CD4-positive, alpha-beta T cell treated with Interleukin-21 for 1 hour (primary cell): ENCODE results near the gene SELENOO.
A peak's percentile ranks its signal among the peaks of the same experiment; 100 is the strongest.

Experiments used
- DNase-seq: peaks from one replicate; pipeline ENCODE4 v3.0.0-alpha.2; 2020

The SELENOO gene

DNA sequence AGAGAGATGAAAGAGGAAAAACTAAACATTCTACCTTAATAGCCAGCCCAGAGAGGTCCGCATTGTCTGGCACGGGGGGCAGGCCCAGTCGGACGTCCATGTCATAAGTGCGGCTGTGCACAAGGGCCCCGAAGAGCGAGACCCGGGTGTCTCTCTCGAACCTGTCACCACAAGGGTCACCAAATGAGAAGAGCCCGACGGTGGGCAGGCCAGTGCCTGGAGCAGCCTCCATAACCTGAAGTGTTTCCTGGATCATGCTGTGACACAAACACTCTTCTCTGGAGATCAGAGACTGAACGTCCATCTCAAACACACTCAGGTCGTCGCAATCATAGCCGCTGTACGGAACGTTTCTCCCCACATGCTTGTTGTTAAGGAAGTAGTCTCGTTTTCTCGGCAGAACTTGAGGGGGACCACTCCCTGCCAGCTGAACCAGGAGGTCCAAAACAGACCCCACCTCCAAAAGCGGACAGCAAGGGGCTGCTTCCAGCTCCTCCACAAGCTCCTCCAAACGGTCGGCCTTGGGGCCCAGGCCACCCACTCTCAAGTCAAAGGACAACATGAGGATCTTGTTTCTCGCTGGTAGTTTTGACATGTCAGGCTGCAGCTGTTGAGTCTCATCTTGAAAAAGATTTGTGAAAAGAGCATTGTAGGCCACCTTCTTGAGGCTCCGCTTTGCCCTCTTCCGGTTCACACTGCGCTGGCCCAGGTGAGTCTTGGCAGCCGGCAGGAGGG is 43.0 kb downstream of the SELENOO start:
- DNase-seq = no peak

DNA sequence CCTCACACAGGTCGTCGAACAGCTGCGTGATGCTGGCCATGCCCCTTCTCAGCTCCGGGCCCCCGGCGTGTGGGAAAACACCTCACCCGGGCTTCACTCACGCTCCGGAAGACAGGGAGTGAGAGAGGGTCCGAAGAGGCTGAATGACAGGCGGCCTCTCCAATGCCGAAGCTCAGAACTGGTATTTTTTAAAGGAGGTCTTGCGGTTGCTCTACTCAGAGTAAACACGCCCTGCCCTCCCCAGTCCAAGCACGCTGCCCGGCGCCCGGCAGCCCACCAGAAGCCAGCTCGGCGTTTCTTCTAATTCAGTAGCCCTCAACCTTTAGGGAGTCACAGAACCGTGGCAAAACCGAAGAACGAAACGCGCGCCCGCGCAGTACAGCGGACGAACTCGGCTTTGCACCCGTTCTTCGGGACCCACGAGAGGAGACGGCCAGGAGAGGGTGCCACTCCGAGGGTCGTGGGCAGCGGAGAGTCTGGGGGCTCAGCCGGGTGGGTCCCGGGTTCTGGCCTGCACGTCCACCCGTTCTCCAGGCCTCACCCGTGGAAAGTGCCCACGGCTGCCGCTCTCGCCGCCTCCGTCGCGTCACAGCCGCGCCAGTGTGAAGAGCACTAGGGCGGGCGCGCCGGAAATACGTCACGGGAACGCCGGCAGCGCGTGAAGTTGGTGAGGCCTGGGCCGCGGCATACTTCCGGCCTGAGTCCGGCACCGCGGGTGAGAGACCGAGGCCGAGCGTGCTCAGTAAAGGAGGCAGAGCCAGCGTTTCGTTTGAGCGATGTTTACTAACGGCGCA is 43.8 kb downstream of the SELENOO start, which contains the start of gene TUBGCP6:
TUBGCP6 (minus strand) TSS at position 604 of the 794 bp plus-strand sequence; CDS start at position 40, 564 bp downstream.
- peak; percentile 91 for DNase-seq

DNA sequence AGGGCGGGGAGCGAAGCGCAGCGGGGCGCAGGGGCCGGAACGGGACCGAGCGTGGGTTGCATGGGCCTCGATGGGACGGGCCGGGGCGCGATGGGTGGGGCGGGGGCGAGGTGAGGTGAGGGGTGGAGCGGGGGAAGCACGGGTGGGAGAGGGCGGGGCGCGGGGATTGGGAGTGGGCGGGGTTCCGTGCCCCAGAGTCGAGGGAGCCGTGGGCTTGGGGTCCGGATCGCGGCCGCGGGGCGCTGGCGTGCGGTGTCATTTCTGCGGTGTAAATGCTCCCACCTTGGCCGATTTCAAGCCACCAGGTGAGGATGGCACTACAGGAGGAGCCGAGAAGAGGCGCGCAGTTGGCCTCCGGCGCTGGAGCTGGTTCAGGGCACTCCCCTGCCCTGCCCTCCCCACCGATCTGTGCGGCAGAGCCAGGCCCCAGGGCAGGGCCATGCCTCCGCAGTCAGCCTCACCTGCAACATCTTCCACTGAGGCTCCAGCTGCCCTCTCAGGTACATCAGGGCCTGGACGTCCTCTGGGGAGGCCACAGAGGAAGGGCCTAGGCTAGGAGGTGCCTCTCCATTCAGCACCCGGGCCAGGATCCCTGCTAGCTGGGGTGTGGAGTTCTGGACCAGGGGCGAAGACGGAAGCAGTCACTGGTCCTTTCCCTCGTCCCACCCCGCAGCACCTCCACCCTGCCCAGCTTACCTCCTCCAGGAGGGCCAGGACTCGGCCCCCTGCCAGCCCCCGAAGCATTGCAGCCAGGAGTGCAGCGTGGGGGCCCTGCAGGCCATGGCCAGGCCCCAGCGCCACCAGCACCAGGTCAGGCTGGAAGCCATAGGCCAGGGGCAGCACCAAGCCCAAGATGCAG is 44.6 kb downstream of the SELENOO start:
- no peak for DNase-seq

DNA sequence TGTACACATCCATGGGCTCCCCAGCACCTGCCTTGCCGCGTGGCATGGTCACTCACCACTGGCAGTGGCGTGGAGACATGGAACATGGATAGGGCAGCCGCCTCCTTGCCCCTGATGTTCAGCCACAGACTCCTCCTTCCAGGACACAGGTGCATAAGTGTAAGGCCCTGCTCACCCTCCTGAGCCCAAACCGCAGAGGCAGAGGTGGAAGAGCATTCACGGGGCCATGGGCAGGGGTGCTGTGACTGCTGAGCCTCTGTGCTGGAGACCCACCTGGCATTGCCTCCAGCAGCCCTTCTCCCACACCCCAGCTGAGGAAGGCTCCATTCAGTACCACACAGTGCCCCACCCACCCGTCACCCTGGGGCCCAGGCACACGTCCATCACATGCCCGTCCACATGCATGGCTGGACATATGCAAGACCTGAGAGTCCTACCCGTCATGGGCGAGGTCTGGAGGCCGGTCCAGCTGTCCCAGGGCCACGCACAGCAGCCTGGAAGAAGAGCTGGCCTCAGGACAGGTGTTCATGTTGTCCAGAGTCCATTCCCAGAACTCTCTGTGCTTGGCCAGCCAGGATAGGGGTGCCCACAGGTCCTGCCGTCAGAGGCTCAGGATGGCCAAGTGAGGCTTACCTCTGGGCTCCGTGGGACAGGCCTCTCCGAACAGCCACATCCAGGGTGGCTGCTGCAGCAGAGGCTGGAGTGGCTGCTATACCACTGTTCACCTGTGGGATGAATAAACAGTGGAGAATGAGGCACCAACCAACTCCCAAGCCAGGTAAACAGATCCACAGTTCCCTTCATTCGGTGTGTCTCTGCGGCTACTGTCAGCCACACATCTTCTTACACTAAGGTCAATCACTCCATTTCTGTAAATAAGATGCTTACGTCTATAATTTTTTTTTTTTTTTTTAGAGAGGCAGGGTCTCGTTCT is 45.7 kb downstream of the SELENOO start:
- no peak for DNase-seq

DNA sequence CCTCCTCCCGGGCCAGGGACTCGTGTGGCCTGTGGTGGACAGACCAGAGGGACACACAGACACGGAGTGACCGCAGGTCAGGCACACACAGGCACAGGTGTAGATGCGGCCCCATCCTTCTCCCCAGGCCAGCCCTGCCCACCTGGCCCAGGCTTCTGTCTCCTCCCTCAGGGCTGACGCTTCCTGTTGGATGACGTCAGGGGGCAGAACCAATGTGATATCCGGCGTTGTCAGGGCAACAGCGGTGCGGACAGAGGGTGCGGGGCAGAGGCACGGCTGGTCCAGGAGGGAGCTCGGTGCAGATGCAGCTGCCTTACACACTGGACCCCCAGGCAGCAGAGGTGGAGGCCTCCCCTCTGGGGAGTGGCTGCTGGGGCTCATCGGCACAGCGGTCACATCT is 46.9 kb downstream of the SELENOO start:
- DNase-seq = peak; percentile 83

DNA sequence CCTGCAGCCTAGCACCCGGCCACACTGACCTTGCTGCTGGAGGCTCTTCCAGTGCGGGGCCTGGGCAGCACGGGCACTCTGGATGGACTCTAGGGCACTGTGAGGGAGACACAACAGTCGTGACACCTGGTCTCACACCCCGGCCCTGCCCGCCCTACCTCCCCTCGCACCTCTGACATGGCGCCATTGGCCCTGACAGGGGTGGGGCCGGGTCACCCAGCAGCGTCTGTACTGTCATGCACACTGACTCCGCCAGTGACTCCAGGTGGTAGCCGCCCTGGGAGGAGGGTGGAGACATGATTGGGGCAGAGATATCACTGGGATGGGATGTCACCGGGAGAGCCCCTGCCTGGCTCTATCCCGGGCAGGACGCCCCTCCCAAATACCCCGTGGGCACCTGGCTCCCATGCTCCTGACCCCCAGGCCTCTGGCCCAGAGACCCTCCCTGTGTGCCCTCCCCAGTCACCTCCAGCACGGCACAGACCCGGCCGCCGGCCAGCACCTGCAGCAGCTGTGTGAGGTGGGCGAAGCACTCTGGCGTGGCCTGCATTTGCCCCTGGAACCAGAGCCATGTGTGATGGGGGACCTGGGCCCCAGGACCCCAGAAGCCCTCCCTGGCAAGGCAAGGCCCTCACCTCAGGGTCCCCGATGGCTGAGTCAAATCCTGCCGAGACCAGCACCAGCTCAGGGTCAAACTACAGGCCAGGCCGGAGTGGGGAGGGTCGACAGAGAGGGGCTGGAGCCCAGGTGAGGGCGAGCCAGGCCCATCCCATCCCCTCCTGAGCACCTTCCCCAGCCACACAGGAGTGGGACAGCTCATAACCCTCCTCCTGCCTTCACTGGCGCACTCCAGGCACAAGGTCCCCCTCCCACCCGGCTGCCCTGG is 47.6 kb downstream of the SELENOO start:
- no peak for DNase-seq

DNA sequence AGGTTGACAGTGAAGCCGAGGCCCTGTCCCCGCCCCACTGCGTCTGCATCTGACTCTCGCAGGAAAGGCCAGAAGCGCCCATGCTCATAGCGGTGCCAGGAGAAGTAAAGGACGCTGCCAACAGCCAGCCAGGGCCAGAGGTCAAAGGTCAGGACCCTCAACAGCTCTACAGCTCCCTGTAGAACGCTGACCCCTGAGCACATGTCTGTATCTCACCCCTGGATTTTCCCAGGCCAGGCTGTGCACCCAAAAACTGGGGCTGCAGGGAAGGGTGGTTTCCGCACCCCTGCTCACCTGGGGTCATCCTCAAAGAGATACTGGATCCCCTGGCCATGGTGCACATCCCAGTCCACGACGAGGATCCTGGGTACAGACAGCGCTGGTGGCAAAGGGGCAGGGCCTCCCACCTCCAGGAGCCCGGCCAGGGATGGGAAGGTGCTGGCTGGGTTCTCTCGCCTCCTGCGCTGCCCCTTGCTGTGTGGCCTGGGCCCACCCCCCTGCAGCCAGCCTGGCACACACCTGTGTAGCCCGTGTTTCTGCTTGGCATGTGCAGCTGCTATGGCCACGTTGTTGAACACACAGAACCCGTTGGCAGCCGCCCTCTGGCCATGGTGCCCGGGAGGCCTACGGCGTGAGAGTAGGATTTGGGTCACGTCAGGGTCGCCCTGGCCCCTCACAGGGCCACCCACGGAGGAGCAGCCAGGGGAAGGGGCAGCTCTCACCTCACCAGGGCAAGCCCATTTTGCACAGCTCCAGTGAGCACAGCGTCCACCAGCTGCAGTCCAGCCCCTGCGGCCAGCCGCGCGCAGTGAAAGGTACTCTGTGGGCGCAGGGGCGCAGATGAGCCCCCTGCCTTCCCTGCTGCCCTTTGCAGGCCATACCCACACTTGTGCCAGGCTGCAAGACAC is 48.8 kb downstream of the SELENOO start:
- no peak for DNase-seq

DNA sequence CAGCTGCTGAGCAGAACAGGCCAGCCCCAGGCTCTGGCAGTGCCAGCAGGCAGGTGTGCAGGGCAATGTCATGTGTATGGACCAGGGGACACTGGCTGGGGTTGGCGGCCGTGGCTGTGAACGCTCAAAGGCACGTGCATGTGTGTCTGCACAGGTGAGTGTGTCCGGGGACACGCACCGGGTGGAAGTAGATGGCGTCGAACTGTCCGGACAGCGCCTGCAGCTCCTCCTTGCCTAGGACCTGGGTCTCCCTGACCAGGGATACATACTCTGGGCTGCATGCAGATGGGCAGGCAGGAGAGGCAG is 49.4 kb downstream of the SELENOO start:
- no peak for DNase-seq

DNA sequence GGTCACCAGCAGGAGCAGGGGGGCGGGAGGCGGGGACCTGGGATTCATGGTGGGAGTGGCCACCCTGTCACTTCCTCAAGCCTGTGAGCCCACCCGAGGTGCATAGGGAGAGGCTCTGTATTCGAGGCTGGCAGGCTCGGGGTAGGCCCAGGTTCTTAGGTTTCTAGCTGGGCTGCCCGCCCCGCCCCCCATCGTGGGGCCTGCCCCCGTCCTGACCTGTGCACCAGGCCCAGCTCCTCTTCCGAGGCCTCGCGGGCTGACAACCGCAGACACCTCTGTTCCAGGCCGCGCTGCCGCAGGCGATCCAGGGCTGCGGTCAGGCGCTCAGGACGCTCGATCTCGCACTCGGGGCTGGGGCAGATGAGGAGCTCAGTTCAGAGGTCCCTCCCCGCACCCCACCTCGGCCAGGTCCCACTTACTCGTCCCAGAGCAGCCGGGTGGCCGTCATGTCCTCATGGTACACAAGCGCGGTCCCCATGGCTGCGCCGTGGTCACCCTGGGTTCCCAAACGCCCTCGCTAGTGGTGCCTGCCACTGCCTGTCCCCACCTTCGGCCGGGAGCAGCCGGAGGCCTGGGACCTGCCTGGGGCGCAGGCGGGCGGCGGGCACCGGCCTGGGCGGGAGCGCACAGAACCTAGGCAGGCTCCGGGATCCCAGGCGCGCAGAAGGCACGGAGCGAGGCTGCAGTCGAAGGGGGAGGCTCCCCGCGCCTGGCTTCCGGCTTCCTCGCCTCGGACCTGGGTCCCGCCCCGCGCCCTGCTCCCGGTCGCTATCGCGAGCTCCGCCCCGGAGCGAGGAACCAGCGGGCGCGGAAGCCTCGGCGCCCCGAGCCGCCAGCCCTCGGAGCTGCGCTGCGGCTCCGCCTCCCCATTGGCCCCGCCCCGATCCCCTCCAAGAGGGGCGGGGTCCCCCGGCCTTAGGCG is 50.0 kb downstream of the SELENOO start, which contains the start of gene HDAC10:
HDAC10 (minus strand) TSS at position 711 of the 922 bp plus-strand sequence; CDS start at position 478, 233 bp downstream.
- peak; percentile 84 for DNase-seq

DNA sequence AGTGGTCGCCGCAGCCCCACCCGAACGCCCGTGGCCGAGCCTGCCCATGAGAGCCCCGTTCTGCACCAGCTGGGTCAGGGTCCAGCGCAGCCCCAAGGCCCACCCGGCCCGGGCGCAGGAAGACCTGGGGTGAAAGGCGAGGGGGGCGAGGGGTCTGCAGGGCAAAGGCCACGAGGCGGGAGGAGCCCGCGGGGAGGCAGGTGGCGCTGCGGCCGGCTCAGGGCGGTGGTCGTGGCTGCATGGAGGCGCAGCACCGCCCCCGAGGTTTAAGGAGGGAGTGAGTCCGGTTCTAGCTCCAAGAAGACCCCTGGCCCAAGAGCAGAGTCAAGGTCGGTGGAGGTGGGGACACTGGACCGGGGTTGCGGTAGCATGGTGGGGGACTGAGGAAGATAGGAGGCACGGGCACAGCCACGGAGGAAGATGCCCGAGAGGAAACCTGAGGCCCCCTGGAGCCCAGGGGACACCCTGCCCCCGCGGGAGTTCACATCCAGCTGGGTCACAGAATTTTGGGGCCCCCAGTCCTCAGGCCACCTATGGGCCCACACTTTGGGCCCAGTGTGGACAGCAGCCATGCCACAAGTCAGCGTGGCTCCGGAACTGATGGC is 50.8 kb downstream of the SELENOO start:
- no peak for DNase-seq

DNA sequence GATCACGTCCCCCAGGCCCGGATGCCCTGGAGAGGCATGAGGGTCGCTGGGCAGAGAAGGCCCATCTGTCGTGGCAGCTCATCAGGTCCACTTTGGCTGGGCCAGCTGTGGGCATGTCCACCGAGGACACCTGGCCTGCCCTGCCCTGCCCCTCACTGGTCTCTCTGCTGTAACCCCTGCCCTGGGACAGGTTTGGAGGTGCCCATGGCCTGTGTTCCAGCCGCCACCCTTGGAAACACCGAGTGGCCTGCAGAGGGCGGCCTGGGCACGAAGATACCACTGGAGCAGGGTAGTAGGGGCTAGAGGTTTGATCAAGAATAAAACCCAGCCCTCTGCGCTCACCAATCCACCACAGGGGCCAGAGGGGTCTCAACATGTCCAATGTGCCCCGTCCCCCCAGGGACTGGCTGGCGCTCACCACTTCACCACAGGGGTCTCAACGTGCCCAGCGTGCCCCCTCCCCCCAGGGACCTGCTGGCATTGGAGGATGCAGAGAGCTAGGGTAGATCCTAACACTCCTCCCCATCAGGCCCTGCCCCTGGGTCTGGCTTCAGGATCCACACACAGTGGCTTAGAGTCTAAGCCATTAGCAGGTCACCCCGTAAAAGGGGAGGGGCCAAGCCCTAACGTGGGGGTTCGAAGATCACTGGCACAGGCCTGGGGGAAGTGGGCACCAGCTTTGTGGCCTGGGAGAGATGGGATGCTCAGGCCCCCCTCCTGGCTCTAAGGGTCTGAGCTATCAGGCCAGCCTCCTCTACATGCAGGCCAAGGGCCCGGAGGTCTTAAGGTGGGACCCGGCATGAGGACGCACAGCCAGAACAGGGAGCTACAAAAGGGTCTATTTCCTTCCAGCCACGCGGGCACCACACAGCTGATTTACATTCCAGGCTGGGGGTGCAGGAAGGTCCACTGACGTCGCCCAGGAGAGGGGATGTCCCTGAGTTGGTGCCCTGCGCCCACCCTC is 51.6 kb downstream of the SELENOO start:
- DNase-seq = peak; percentile 79

DNA sequence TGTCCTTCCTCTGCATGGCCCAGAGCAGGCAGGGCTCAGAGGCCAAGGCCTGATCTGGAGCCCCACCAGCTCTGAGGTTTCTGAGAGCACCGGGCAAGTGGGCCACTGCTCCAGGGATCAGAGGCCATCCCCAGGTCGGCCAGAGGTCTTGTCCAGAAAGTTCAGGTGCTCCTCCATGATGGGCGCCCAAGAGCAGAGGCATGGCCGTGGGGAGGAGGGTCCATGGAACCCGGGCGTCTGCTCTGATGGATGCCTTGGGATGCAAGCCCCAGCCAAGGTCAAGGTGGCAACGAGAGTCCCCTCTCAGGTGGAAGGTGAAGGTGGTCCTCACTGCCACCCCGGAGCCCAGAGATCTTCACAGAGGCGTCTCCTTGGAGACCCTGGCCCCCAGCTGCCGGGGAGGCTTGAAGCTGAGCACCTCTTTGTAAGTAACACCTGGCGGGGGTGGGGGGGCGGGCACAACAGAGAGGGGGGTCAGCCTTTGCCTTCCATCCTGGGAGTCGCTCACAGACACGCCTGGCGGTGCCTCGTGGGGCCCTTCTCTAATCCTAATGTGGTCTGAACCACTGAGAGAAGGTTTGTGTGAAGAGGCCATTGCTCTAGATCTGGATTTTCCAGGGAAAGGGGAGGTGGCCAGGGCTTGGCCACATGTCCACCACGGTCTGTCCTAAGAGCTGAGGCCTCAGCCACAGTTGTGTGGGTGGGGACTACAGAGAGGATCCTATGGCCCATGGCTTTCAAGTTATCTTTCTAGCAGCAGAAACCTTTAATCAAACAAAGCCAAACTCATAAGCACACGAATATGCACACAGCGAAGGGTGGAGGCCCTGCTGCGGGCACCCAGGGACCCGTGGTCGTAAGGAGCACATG is 52.5 kb downstream of the SELENOO start:
- DNase-seq = no peak

DNA sequence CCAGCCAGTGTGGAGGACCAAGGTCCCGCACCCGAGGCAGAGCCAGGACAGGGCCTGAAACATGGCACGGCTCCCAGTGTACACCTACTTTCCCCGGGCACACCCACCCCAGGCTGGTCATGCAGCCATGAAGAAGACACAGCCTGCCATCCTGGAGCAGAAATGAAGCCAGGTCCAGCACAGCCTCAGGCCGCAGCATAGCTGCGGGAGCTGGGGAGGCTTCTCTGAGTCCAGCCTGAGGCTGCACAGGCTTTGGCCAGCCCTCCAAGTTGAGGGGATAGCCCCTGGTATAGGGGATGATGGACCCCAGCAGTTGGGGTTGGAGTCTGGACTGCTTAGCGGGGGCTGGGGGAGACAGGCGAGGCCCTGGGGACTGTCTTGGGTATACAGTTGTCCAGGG is 53.1 kb downstream of the SELENOO start:
- no peak for DNase-seq

DNA sequence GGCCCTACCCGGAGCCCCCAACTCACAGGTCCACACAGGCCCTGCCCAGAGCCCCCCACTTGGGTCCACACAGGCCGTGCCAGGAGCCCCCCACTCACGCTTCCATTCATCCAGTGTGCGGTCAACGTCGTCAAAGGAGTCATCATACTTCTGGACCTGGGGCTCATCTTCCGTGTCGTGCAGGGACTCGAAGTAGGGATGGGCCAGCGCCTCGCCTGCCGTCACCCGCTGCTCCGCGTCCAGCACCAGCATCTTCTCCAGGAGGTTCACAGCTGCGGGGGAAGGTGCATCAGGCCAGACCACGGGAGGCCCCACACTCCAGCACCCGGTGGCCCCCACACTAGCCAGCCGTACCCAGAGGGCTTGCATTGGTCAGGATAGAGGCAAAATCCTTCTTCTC is 54.3 kb downstream of the SELENOO start:
- no peak for DNase-seq

DNA sequence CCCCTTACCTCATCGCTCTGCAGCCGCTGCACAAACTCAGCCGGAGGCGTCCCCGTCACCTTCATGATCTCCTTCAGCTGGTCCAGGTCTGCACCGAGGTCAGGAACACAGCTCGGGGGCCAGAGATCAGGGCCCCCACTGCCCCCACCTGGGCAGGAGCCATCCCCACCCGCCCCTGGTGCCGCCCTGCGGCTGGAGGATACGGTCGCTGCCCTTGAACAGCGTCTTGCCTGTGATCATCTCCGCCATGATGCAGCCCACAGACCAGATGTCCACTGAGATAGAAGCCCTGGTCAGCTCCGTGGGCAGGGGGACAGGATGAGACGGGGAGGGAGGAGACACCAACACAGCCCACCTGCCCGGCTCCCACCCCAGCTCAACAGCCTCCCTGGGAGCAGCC is 54.8 kb downstream of the SELENOO start:
- DNase-seq = no peak

DNA sequence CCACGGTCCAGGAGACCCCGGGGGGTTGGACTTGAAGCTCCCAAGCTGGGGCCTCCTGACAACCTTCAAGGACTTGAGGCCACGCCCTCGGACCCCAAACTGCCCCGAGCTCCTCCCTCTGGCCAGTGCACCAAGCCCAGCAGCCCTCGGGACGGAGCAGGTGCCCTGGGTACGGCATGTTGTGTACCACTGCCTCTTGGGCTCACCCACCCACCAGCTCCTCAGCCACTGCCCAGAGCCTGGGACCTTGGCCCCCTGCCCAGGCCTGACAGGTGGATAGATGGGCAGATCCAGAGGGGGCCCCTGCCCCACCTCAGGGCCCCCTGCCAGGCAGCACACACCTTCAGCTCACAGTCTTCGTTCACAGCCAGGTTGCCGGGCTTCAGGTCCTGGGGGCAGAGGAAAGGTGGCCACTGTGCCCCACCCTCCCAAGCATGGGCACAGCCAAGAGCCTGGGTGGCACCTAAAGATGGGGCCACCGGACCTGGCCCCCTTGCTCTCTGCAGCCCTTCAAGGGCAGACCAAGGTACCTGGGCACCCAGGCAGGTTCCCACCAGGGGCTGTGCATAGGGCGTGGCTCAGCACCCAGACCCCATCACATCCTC is 55.5 kb downstream of the SELENOO start:
- DNase-seq = no peak
